ENCODE measurements around the gene GATA3. TPM values are rescaled to one million over a fixed set of nuclear protein-coding genes. Genes with fewer than 3 reads are reported as not detected.

Gene GATA3
- total RNA-seq, 1 donor from 2014 or later, result 63.6 TPM

GRCh38 chr10:8036506-8037198 lies 17.8 kb upstream of the GATA3 start:
- no peak for DNase-seq (ENCODE audit: low spot score in 2 of 2, unreplicated experiment in 2 of 2)
- Mint-ChIP-seq H3K9me3 (no peaks in the 10 kb centered on the region), H3K4me3 (no peak overlapping the region), H3K4me1 (peaks cover 29% of the 10 kb centered on the region), H3K27me3 (ENCODE audit: low read depth) (peaks cover 97% of the 10 kb centered on the region), H3K36me3 (no peaks in the 10 kb centered on the region), H3K27ac (no peak overlapping the region)
- TF ChIP-seq CTCF (IDR thresholded peaks at IDR 0.05; ENCODE audit: unreplicated experiment), result no peak

GRCh38 chr10:8037199-8037801 lies 17.2 kb upstream of the GATA3 start:
- H3K4me3 Mint-ChIP-seq, result peak overlapping the region; percentile 31
- peaks cover 33% of the 10 kb centered on the region for H3K4me1 Mint-ChIP-seq
- TF ChIP-seq CTCF (IDR thresholded peaks at IDR 0.05; ENCODE audit: unreplicated experiment), result no peak
- no peaks in the 10 kb centered on the region for H3K9me3 Mint-ChIP-seq
- H3K36me3 Mint-ChIP-seq, result no peaks in the 10 kb centered on the region
- H3K27ac Mint-ChIP-seq, result no peak overlapping the region
- no peak for DNase-seq (ENCODE audit: low spot score in 2 of 2, unreplicated experiment in 2 of 2)
- peaks cover 98% of the 10 kb centered on the region for H3K27me3 Mint-ChIP-seq (ENCODE audit: low read depth)

GRCh38 chr10:8037941-8038894 lies 16.3 kb upstream of the GATA3 start:
- peaks cover 41% of the 10 kb centered on the region for H3K4me1 Mint-ChIP-seq
- no peaks in the 10 kb centered on the region for H3K9me3 Mint-ChIP-seq
- H3K27ac Mint-ChIP-seq, result no peak overlapping the region
- TF ChIP-seq CTCF (IDR thresholded peaks at IDR 0.05; ENCODE audit: unreplicated experiment), result no peak
- H3K36me3 Mint-ChIP-seq, result no peaks in the 10 kb centered on the region
- peaks cover 98% of the 10 kb centered on the region for H3K27me3 Mint-ChIP-seq (ENCODE audit: low read depth)
- H3K4me3 Mint-ChIP-seq, result no peak overlapping the region
- no peak for DNase-seq (ENCODE audit: low spot score in 2 of 2, unreplicated experiment in 2 of 2)

- TF ChIP-seq CTCF (IDR thresholded peaks at IDR 0.05; ENCODE audit: unreplicated experiment), result no peak
- no peak for DNase-seq (ENCODE audit: low spot score in 2 of 2, unreplicated experiment in 2 of 2)
- peaks cover 98% of the 10 kb centered on the region for H3K27me3 Mint-ChIP-seq (ENCODE audit: low read depth)
- H3K27ac Mint-ChIP-seq, result no peak overlapping the region
- H3K4me1 Mint-ChIP-seq, result peaks cover 51% of the 10 kb centered on the region
- H3K36me3 Mint-ChIP-seq, result no peaks in the 10 kb centered on the region
- no peak overlapping the region for H3K4me3 Mint-ChIP-seq
- H3K9me3 Mint-ChIP-seq, result no peaks in the 10 kb centered on the region
Measured at GRCh38 chr10:8039321-8039881, 15.1 kb upstream of the GATA3 start.

- H3K9me3 Mint-ChIP-seq, result no peaks in the 10 kb centered on the region
- TF ChIP-seq CTCF (IDR thresholded peaks at IDR 0.05; ENCODE audit: unreplicated experiment), result no peak
- H3K27ac Mint-ChIP-seq, result no peak overlapping the region
- no peaks in the 10 kb centered on the region for H3K36me3 Mint-ChIP-seq
- DNase-seq (ENCODE audit: low spot score in 2 of 2, unreplicated experiment in 2 of 2), result no peak
- no peak overlapping the region for H3K4me3 Mint-ChIP-seq
- H3K27me3 Mint-ChIP-seq (ENCODE audit: low read depth), result peaks cover 99% of the 10 kb centered on the region
- peaks cover 53% of the 10 kb centered on the region for H3K4me1 Mint-ChIP-seq
Measured at GRCh38 chr10:8040651-8041050, 13.8 kb upstream of the GATA3 start.
